Thymus (tissue), 11 donors: Measurements from ENCODE around the gene LILRA2. TPM values are rescaled to one million over a fixed set of nuclear protein-coding genes. Genes with fewer than 3 reads are reported as not detected.
"Not testable (repeated sequence)": the region's sequence is repeated elsewhere in the genome, so short reads cannot be mapped to it uniquely, and the experiment has no call there.

Experiments used
- DNase-seq, 9 donors: peaks; one replicate each; pipeline ENCODE4 v3.0.0-alpha.2; 2013; ENCODE audit warnings: low spot score in 9 of 9, low read depth in 6 of 9, missing footprints in 1 of 9
- H3K27ac ChIP-seq, 2 donors: one replicate each; pipeline ENCODE4 v1.5.1; 2013; ENCODE audit warnings: control low read depth in 1 of 2, low read depth in 1 of 2, low read length in 1 of 2, mild to moderate bottlenecking in 1 of 2, moderate library complexity in 1 of 2
- H3K27me3 ChIP-seq, 2 donors: one replicate each; pipeline ENCODE4 v1.5.1; 2013; ENCODE audit warnings: low read length in 1 of 2; ENCODE audit not compliant: control insufficient read depth in 2 of 2, insufficient read depth in 1 of 2
- H3K36me3 ChIP-seq, 2 donors: one replicate each; pipeline ENCODE4 v1.5.1; 2013; ENCODE audit warnings: low read length in 1 of 2, mild to moderate bottlenecking in 1 of 2, moderate library complexity in 1 of 2; ENCODE audit not compliant: control insufficient read depth in 2 of 2, insufficient read depth in 2 of 2
- H3K4me1 ChIP-seq, 2 donors: one replicate each; pipeline ENCODE4 v1.5.1; 2013; ENCODE audit warnings: low read length in 2 of 2; ENCODE audit not compliant: control insufficient read depth in 2 of 2, insufficient read depth in 2 of 2
- H3K4me3 ChIP-seq, 2 donors: one replicate each; pipeline ENCODE4 v1.5.1; 2013; ENCODE audit warnings: low read length in 2 of 2, control low read depth in 1 of 2, mild to moderate bottlenecking in 1 of 2
- H3K9me3 ChIP-seq, 2 donors: one replicate each; pipeline ENCODE4 v1.5.1; 2013; ENCODE audit warnings: low read length in 1 of 2, mild to moderate bottlenecking in 1 of 2; ENCODE audit not compliant: control insufficient read depth in 2 of 2, insufficient read depth in 1 of 2
- WGBS: extraction: QIAGEN DNeasy Blood & Tissue Kit; methylation state at CpG from one replicate; pipeline ENCODE4 v1.1.7; 2013; 5-methylcytosine and 5-hydroxymethylcytosine counted together
- polyA plus RNA-seq: library from polyadenylated mRNA; stranded (reverse); fragments of 200-250 nt; gene quantifications from one replicate; pipeline ENCODE4 v1.2.3, GENCODE V29; 2013
- total RNA-seq: library from RNA; stranded (reverse); fragments of 120-200 nt; gene quantifications from one replicate; pipeline ENCODE4 v1.2.4, GENCODE V29; 2013
- donor health status: healthy.

LILRA2 gene
- total and polyA plus RNA-seq, 2 donors = 1.3 to 3.2 TPM

DNA sequence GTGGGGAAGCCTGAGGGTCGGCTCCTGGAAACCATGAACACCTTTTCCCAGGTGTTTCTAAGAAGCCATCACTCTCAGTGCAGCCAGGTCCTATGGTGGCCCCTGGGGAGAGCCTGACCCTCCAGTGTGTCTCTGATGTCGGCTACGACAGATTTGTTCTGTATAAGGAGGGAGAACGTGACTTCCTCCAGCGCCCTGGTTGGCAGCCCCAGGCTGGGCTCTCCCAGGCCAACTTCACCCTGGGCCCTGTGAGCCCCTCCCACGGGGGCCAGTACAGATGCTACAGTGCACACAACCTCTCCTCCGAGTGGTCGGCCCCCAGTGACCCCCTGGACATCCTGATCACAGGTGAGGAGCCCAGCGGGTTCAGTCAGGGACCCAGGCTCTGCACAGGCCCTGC lies 1.6 kb downstream of the LILRA2 start:
- H3K4me1 ChIP-seq, H3K27me3 ChIP-seq, DNase-seq, H3K4me3 ChIP-seq, H3K36me3 ChIP-seq, H3K9me3 ChIP-seq, H3K27ac ChIP-seq: not testable (repeated sequence)
- 87% methylated on average over 9 of the region's 9 CpGs for WGBS

DNA sequence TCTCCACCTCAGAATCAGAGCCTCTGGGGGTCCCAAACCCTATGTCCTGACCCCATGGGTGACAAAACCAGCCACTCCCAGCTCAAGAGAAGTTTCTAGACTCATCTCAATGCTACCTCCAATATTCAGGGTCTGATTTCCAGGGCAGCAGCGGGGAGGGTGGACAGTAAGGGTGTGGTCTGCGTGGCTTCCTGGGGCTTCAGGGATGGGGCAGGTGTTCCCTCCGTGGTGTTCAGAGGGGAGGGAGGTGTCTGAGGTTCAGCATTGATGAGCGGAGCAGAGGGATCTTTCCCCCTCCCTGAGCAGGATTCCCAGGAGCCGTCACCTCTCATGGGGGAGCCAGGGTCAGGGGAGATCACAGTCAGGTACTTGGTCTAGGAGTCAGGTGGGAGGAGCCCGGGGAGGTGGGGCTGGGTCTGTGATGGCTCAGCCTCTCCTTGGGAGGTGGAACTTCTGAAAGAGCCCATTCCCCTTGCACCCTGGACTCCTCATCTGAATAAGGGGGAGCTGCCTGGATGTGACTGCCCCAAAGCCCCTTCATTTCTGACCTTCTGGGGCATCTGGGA lies 2.9 kb downstream of the LILRA2 start:
- no peak for DNase-seq
- Histone ChIP-seq H3K4me1 (no peaks in the 10 kb centered on the region), H3K27ac (no peak overlapping the region), H3K27me3 (no peaks in the 10 kb centered on the region), H3K4me3 (no peak overlapping the region), H3K36me3 (no peaks in the 10 kb centered on the region), H3K9me3 (no peaks in the 10 kb centered on the region)
- 85% methylated on average over 6 of the region's 6 CpGs for WGBS

DNA sequence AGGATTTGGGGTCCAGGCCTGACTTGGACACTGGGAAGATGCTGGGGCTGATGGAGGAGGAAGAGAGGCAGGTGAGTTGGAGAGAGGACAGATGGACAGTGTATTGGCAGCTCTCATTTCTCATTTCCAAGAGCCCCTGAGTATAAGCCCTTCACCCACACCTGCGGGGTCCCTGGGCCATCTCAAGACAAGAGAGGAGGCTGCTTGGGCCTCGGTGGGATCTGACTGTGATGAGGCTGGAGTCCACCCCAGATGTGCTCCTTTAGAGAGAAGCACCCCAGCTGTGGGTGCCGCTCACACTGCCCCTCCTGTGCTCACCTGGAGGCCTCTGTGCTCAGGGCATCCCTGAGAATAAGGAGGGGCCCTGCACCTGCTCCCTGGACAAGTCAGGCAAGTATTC lies 3.7 kb downstream of the LILRA2 start:
- no peaks in the 10 kb centered on the region for H3K9me3 ChIP-seq
- no peak for DNase-seq
- WGBS = 100% methylated on average over 3 of the region's 3 CpGs
- no peak overlapping the region for H3K27ac ChIP-seq
- H3K4me1 ChIP-seq = no peaks in the 10 kb centered on the region
- H3K36me3 ChIP-seq = no peaks in the 10 kb centered on the region
- no peak overlapping the region for H3K4me3 ChIP-seq
- no peaks in the 10 kb centered on the region for H3K27me3 ChIP-seq

DNA sequence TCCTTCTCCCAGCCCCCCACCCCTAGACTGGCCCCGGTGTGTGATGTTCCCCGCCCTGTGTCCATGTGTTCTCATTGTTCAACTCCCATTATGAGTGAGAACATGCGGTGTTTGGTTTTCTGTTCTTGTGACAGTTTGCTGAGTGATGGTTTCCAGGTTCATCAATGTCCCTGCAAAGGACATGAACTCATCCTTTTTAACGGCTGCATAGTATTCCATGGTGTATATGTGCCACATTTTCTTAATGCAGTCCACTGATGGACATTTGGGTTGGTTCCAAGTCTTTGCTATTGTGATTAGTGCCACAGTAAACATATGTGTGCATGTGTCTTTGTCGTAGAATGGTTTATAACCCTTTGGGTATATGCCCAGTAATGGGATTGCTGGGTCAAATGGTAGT lies 4.7 kb downstream of the LILRA2 start:
- not testable (repeated sequence) for H3K36me3 ChIP-seq, H3K4me3 ChIP-seq, H3K27ac ChIP-seq, H3K4me1 ChIP-seq, H3K9me3 ChIP-seq, H3K27me3 ChIP-seq, DNase-seq
- WGBS = 96% methylated on average over 5 of the region's 5 CpGs

DNA sequence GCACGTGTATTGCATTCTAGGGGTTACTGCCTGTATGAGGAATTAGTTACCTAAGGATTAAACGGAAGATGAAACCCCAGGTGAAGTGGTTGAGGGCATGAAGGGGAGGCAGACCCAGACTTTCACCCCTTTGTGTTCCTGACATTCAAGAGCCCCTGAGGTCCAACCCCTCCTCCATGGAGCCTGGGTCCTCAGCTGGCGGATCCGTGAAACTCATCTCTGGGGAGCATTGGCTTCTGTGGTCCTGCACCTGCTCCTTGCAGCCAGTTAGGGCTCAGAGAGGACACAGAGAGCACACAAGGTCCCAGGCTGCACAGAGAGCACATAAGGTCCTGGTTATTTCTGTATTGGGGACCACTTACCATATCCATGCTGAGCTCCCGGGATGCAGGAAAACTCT lies 12.8 kb downstream of the LILRA2 start:
- Histone ChIP-seq H3K27ac (no peak overlapping the region), H3K4me1 (no peaks in the 10 kb centered on the region), H3K9me3 (peaks cover 0 to 4% of the 10 kb centered on the region in 2 donors), H3K27me3 (no peaks in the 10 kb centered on the region), H3K4me3 (no peak overlapping the region), H3K36me3 (no peaks in the 10 kb centered on the region)
- no peak for DNase-seq
- 94% methylated on average over 5 of the region's 5 CpGs for WGBS

DNA sequence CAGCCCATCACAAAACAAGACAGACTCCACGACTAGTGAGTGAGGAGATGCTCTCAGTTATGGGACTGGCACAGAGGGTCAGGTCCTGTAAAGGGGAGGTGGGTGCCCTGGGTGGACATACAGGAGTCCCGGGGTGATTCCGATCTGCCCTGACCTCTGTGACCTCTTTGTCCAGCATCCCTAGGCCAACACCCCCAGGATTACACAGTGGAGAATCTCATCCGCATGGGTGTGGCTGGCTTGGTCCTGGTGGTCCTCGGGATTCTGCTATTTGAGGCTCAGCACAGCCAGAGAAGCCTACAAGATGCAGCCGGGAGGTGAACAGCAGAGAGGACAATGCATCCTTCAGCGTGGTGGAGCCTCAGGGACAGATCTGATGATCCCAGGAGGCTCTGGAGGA lies 13.4 kb downstream of the LILRA2 start:
- Histone ChIP-seq H3K4me1 (no peaks in the 10 kb centered on the region), H3K4me3 (no peak overlapping the region), H3K27ac (no peak overlapping the region), H3K9me3 (peaks cover 0 to 4% of the 10 kb centered on the region in 2 donors), H3K27me3 (no peaks in the 10 kb centered on the region), H3K36me3 (no peaks in the 10 kb centered on the region)
- 89% methylated on average over 7 of the region's 7 CpGs for WGBS
- DNase-seq = no peak

DNA sequence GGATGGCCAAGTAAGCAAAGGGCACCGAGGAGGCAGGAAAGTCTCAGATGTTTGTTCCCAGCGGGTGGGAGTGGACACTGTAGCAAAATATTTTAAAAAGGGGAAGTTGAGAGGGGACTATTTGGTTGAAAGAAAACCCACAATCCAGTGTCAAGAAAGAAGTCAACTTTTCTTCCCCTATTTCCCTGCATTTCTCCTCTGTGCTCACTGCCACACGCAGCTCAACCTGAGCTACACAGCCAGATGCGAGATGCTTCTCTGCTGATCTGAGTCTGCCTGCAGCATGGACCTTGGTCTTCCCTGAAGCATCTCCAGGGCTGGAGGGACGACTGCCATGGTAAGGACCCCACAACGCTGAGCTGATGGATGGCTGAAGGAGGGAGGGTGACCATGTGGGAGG lies 19.9 kb downstream of the LILRA2 start, which contains the start of gene LILRA1:
TSS of gene LILRA1 (plus strand) at position 188 of the 400 bp plus-strand sequence. CDS start 613 bp downstream, outside the sequence.
- H3K36me3 ChIP-seq, DNase-seq, H3K4me3 ChIP-seq, H3K9me3 ChIP-seq, H3K27me3 ChIP-seq, H3K4me1 ChIP-seq, H3K27ac ChIP-seq: not testable (repeated sequence)
- WGBS = 9% methylated on average over 6 of the region's 6 CpGs

DNA sequence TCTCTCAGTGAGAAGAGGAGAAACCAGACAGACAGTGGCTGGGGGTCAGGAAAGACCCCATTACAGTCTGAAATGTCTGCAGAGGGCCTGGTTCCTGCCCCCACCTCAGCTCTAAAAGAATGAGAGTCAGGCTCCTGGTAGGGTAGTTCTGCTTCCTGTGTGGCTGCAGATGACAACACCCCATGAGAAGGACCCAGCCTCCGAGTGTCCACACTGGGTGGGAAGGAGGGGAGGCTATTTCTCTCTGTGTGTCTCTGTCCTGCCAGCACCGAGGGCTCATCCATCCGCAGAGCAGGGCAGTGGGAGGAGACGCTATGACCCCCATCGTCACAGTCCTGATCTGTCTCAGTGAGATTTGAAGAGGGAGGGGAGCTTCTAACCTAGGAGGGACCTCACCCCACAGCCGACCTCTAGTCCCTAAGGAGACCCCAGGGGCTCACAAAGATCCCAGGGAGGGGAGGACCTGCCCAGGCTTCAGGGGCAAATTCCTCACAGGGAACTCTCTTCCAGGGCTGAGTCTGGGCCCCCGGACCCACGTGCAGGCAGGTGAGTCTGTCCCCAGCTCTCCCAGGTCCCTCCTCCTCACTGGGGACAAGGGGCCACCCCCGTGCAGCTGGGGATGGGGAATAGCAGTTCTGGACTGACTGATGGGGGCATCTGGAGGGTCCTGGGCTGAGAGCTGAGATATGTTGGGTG lies 20.5 kb downstream of the LILRA2 start:
- not testable (repeated sequence) for H3K4me3 ChIP-seq, DNase-seq, H3K27ac ChIP-seq, H3K9me3 ChIP-seq, H3K4me1 ChIP-seq, H3K27me3 ChIP-seq, H3K36me3 ChIP-seq
- WGBS = 43% methylated on average over 7 of the region's 9 CpGs

DNA sequence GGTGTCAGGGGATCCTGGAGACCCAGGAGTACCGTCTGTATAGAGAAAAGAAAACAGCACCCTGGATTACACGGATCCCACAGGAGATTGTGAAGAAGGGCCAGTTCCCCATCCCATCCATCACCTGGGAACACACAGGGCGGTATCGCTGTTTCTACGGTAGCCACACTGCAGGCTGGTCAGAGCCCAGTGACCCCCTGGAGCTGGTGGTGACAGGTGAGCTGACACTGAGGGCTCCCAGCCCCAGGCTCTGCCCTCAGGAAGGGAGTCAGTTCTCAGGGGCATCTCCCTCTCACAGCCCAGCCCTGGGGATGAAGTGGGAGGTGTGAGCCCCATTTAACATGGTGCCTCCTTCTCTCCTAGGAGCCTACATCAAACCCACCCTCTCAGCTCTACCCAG lies 21.1 kb downstream of the LILRA2 start:
- WGBS = 95% methylated on average over 5 of the region's 5 CpGs
- H3K9me3 ChIP-seq = peaks cover 0 to 4% of the 10 kb centered on the region in 2 donors
- no peaks in the 10 kb centered on the region for H3K4me1 ChIP-seq
- H3K36me3 ChIP-seq = no peaks in the 10 kb centered on the region
- no peaks in the 10 kb centered on the region for H3K27me3 ChIP-seq
- H3K4me3 ChIP-seq = no peak overlapping the region
- no peak overlapping the region for H3K27ac ChIP-seq
- no peak for DNase-seq
